Astrocyte (in vitro differentiated cells and primary cell): ENCODE measurements around the gene OR13C3. TPM values are rescaled to one million over a fixed set of nuclear protein-coding genes. Genes with fewer than 3 reads are reported as not detected.

Source experiments
- DNase-seq: peaks from one replicate; pipeline ENCODE4 v3.0.0-alpha.2; 2010; ENCODE audit warnings: low read depth
- FAIRE-seq: peaks from 2 replicates; lab custom pipeline; 2011; peaks lifted over from hg19 to GRCh38; lab: Jason Lieb, UNC
- H2AFZ ChIP-seq: 2 replicates; pipeline ENCODE4 v1.6.0; 2012; ENCODE audit warnings: low read depth, low read length, inconsistent platforms
- H3K27ac ChIP-seq: 2 replicates; pipeline ENCODE4 v1.5.1; 2011; ENCODE audit warnings: low read depth, low read length, inconsistent platforms
- H3K27me3 ChIP-seq: 2 replicates; pipeline ENCODE4 v1.6.0; 2011; ENCODE audit warnings: low read length, inconsistent platforms; ENCODE audit not compliant: insufficient read depth
- H3K36me3 ChIP-seq: 2 replicates; pipeline ENCODE4 v1.5.1; 2011; ENCODE audit warnings: low read length, inconsistent platforms; ENCODE audit not compliant: insufficient read depth
- H3K4me1 ChIP-seq: 2 replicates; pipeline ENCODE4 v1.5.1; 2011; ENCODE audit warnings: low read length, inconsistent platforms; ENCODE audit not compliant: insufficient read depth
- H3K4me2 ChIP-seq: 2 replicates; pipeline ENCODE4 v1.6.0; 2012; ENCODE audit warnings: low read length, inconsistent platforms
- H3K4me3 ChIP-seq: 2 replicates; pipeline ENCODE4 v1.5.1; 2011; ENCODE audit warnings: low read depth, mild to moderate bottlenecking, low read length, inconsistent platforms; ENCODE audit not compliant: insufficient read depth
- H3K79me2 ChIP-seq: 2 replicates; pipeline ENCODE4 v1.6.0; 2012; ENCODE audit warnings: mild to moderate bottlenecking, low read length, inconsistent platforms; ENCODE audit not compliant: insufficient read depth
- H3K9ac ChIP-seq: 2 replicates; pipeline ENCODE4 v1.6.0; 2012; ENCODE audit warnings: mild to moderate bottlenecking, low read length, inconsistent platforms
- H3K9me3 ChIP-seq: 2 replicates; pipeline ENCODE4 v1.5.1; 2012; ENCODE audit warnings: low read depth, mild to moderate bottlenecking, low read length, inconsistent platforms; ENCODE audit not compliant: insufficient read depth
- H4K20me1 ChIP-seq: 2 replicates; pipeline ENCODE4 v1.6.0; 2012; ENCODE audit warnings: low read length, inconsistent platforms; ENCODE audit not compliant: insufficient read depth
- H3K27ac Mint-ChIP-seq: one replicate; pipeline ENCODE4 v1.8.0; 2021; ENCODE audit warnings: mild to moderate bottlenecking, mixed read lengths; ENCODE audit not compliant: unreplicated experiment
- H3K27me3 Mint-ChIP-seq: one replicate; pipeline ENCODE4 v1.8.0; 2021; ENCODE audit warnings: low read depth, mixed read lengths; ENCODE audit not compliant: unreplicated experiment
- H3K36me3 Mint-ChIP-seq: one replicate; pipeline ENCODE4 v1.8.0; 2021; ENCODE audit warnings: low read depth, mixed read lengths; ENCODE audit not compliant: unreplicated experiment
- H3K4me1 Mint-ChIP-seq: one replicate; pipeline ENCODE4 v1.8.0; 2021; ENCODE audit warnings: low read depth, mixed read lengths; ENCODE audit not compliant: unreplicated experiment
- H3K4me3 Mint-ChIP-seq: one replicate; pipeline ENCODE4 v1.8.0; 2021; ENCODE audit warnings: mild to moderate bottlenecking, moderate library complexity, mixed read lengths; ENCODE audit not compliant: unreplicated experiment
- H3K9me3 Mint-ChIP-seq: one replicate; pipeline ENCODE4 v1.8.0; 2021; ENCODE audit warnings: mild to moderate bottlenecking, mixed read lengths; ENCODE audit not compliant: unreplicated experiment
- EZH2 ChIP-seq: IDR thresholded peaks from 2 replicates; pipeline ENCODE4 v1.6.1; 2012; ENCODE audit warnings: mild to moderate bottlenecking, low read length, inconsistent platforms; ENCODE audit not compliant: insufficient read depth
- total RNA-seq: library from RNA; stranded (reverse); gene quantifications from 2 replicates; pipeline ENCODE4 v1.2.1, GENCODE V29; 2021
- TF ChIP-seq, protein P1 (sequence below): IDR thresholded peaks from 2 replicates; pipeline ENCODE4 v1.5.1; 2011; ENCODE audit warnings: low read depth, mild to moderate bottlenecking, inconsistent platforms, low read length, moderate library complexity; ENCODE audit not compliant: insufficient read depth

OR13C3 gene
- total RNA-seq, 1 donor from 2014 or later, result not detected

DNA sequence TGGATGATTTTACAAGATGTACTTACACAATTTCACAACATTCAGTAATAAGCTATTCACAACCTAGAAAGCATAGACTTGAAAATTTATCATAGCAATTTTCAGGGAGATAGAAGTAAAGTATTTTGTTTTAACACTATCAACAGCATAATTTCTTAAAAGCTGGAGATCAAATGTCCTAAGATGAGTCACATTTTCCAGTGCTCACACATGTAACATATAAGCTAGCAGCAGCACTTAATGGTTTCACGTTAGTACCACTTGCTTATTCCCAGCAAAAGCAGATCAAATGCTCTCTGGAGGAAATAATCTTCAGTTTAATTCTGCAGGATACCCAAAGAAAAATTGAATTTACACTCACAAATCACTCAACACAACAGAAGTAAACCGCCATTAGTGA lies 38.8 kb upstream of the OR13C3 start:
- no peaks in the 10 kb centered on the region for H3K36me3 ChIP-seq
- H3K27ac ChIP-seq, result no peak overlapping the region
- no peak for TF ChIP-seq EZH2
- TF ChIP-seq, protein P1, sequence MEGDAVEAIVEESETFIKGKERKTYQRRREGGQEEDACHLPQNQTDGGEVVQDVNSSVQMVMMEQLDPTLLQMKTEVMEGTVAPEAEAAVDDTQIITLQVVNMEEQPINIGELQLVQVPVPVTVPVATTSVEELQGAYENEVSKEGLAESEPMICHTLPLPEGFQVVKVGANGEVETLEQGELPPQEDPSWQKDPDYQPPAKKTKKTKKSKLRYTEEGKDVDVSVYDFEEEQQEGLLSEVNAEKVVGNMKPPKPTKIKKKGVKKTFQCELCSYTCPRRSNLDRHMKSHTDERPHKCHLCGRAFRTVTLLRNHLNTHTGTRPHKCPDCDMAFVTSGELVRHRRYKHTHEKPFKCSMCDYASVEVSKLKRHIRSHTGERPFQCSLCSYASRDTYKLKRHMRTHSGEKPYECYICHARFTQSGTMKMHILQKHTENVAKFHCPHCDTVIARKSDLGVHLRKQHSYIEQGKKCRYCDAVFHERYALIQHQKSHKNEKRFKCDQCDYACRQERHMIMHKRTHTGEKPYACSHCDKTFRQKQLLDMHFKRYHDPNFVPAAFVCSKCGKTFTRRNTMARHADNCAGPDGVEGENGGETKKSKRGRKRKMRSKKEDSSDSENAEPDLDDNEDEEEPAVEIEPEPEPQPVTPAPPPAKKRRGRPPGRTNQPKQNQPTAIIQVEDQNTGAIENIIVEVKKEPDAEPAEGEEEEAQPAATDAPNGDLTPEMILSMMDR, result no peak
- no peaks in the 10 kb centered on the region for H3K9me3 ChIP-seq
- H3K4me2 ChIP-seq, result no peak overlapping the region
- Mint-ChIP-seq H3K27ac (no peak overlapping the region), H3K4me1 (no peaks in the 10 kb centered on the region), H3K36me3 (no peaks in the 10 kb centered on the region), H3K27me3 (no peaks in the 10 kb centered on the region), H3K4me3 (no peak overlapping the region), H3K9me3 (peaks cover 15% of the 10 kb centered on the region)
- H3K4me1 ChIP-seq, result no peaks in the 10 kb centered on the region
- H3K9ac ChIP-seq, result no peak overlapping the region
- FAIRE-seq, result no peak
- H3K4me3 ChIP-seq, result no peak overlapping the region
- no peaks in the 10 kb centered on the region for H4K20me1 ChIP-seq
- no peak for DNase-seq
- no peak overlapping the region for H2AFZ ChIP-seq
- no peaks in the 10 kb centered on the region for H3K27me3 ChIP-seq
- no peaks in the 10 kb centered on the region for H3K79me2 ChIP-seq

DNA sequence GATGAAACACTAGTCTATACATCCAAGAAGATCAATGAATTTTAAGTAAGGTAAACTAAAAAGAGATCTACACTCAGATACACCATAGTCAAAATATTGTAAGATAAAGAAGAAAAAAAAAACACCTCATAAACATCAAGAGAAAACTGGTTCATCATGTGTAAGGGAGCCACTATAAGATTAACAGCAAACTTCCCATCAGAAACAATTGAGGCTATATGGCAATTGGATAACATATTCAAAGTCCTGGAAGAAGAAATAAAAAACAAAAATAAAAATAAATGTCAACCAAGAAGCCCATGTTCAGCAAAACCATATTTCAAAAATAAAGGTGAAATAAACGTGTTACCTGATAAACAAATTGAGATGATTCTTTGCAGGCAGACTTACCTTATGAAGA lies 36.0 kb upstream of the OR13C3 start:
- Histone ChIP-seq H3K9ac (no peak overlapping the region), H3K27ac (no peak overlapping the region)
- H3K27me3 Mint-ChIP-seq, result no peaks in the 10 kb centered on the region

DNA sequence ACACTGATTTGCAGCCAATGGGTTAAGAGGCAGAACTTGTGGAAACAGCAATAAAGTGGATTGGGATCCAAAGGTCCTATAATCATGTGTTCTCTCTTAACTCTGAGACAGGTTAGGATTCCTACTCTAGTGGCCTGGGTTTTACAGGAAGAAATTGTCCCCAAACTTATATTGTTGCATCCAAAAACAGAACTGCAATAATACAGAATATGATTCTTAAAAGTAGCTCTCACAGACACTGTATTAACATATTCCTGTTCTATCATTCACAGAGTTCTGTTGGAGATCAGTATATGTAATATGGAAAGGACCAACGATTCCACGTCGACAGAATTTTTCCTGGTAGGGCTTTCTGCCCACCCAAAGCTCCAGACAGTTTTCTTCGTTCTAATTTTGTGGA lies 32.2 kb upstream of the OR13C3 start, which contains the start of gene OR13C8:
OR13C8 (plus strand) TSS at position 301 of the 400 bp plus-strand sequence; CDS start at position 301, 0 bp downstream.
- Mint-ChIP-seq H3K27me3 (no peaks in the 10 kb centered on the region), H3K27ac (no peak within 1 kb of the TSS), H3K4me3 (no peak within 1 kb of the TSS), H3K9me3 (peaks cover 11% of the 10 kb centered on the region), H3K4me1 (no peaks in the 10 kb centered on the region), H3K36me3 (no peaks in the 10 kb centered on the region)
- Histone ChIP-seq H3K4me2 (no peak within 1 kb of the TSS), H3K4me1 (no peaks in the 10 kb centered on the region), H3K36me3 (no peaks in the 10 kb centered on the region), H3K4me3 (no peak within 1 kb of the TSS), H3K79me2 (no peaks in the 10 kb centered on the region), H4K20me1 (no peaks in the 10 kb centered on the region), H3K27ac (no peak within 1 kb of the TSS), H3K9me3 (no peaks in the 10 kb centered on the region), H2AFZ (no peak within 1 kb of the TSS), H3K27me3 (no peaks in the 10 kb centered on the region), H3K9ac (no peak within 1 kb of the TSS)
- FAIRE-seq, result no peak
- no peak for DNase-seq
- TF ChIP-seq, protein P1, result no peak
- TF ChIP-seq EZH2, result no peak

More for the DNA sequence above, 36.0 kb upstream of the OR13C3 start:
- Histone ChIP-seq H2AFZ (no peak overlapping the region), H3K27me3 (no peaks in the 10 kb centered on the region), H3K4me3 (no peak overlapping the region), H3K79me2 (no peaks in the 10 kb centered on the region), H3K4me1 (no peaks in the 10 kb centered on the region), H4K20me1 (no peaks in the 10 kb centered on the region), H3K9me3 (no peaks in the 10 kb centered on the region), H3K36me3 (no peaks in the 10 kb centered on the region), H3K4me2 (no peak overlapping the region)
- H3K36me3 Mint-ChIP-seq, result no peaks in the 10 kb centered on the region
- no peak for DNase-seq
- no peak overlapping the region for H3K27ac Mint-ChIP-seq
- H3K4me1 Mint-ChIP-seq, result no peaks in the 10 kb centered on the region
- no peak overlapping the region for H3K4me3 Mint-ChIP-seq
- H3K9me3 Mint-ChIP-seq, result peaks cover 15% of the 10 kb centered on the region
- no peak for TF ChIP-seq EZH2
- TF ChIP-seq, protein P1, result no peak
- FAIRE-seq, result no peak
